ENCODE measurements around the gene PCDHA9. TPM values are rescaled to one million over a fixed set of nuclear protein-coding genes. Genes with fewer than 3 reads are reported as not detected.
"Not testable (repeated sequence)": the region's sequence is repeated elsewhere in the genome, so short reads cannot be mapped to it uniquely, and the experiment has no call there.

Gene PCDHA9
- total RNA-seq, 2 experiments from 2014 or later, result not detected

DNA sequence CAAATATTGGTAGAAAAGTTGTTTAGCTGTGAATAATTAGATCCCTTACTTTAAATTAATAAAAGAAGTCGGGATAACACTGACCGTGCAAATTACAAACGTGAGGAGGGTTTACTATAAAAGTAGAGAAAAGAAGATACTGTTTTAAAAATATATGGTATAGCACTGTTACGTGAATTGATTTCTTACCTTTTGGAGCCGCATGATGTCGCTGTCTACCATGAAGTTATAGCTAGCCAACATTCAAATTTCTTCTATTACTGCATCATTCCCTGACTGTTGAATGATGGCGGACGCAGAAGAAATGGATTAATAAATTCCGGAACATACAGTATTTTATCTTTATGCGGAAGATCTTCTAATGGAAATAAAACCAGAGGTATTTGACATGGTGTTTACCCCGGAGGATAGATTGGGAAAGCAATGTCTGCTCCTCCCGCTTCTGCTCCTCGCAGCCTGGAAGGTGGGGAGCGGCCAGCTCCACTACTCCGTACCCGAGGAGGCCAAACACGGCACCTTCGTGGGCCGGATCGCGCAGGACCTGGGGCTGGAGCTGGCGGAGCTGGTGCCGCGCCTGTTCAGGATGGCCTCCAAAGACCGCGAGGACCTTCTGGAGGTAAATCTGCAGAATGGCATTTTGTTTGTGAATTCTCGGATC, 20.3 kb upstream of the PCDHA9 start, which contains the start of gene PCDHA6:
TSS of gene PCDHA6 (plus strand) at position 257 of the 658 bp plus-strand sequence. CDS start at position 389, 132 bp downstream.
- Mint-ChIP-seq H3K27ac (no peak within 1 kb of the TSS), H3K27me3 (peaks cover 6% of the 10 kb centered on the region), H3K36me3 (no peaks in the 10 kb centered on the region), H3K4me3 (no peak within 1 kb of the TSS), H3K4me1 (no peaks in the 10 kb centered on the region), H3K9me3 (peaks cover 14% of the 10 kb centered on the region)
- DNase-seq, result no peak
- ATAC-seq (ENCODE audit: low read depth), result no peak
- POLR2A ChIA-PET, result no interaction called here

DNA sequence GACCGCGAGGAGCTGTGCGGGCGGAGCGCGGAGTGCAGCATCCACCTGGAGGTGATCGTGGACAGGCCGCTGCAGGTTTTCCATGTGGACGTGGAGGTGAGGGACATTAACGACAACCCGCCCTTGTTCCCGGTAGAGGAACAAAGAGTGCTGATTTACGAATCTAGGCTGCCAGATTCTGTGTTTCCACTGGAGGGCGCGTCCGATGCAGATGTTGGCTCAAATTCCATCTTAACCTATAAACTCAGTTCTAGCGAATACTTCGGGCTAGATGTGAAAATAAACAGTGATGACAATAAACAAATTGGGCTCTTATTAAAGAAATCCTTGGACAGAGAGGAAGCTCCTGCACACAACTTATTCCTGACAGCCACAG, 19.8 kb upstream of the PCDHA9 start:
- Mint-ChIP-seq H3K36me3 (no peaks in the 10 kb centered on the region), H3K9me3 (peaks cover 18% of the 10 kb centered on the region), H3K4me3 (no peak overlapping the region), H3K27ac (no peak overlapping the region), H3K27me3 (peaks cover 8% of the 10 kb centered on the region), H3K4me1 (no peaks in the 10 kb centered on the region)
- no peak for ATAC-seq (ENCODE audit: low read depth)
- DNase-seq, result no peak
- POLR2A ChIA-PET, result no interaction called here

DNA sequence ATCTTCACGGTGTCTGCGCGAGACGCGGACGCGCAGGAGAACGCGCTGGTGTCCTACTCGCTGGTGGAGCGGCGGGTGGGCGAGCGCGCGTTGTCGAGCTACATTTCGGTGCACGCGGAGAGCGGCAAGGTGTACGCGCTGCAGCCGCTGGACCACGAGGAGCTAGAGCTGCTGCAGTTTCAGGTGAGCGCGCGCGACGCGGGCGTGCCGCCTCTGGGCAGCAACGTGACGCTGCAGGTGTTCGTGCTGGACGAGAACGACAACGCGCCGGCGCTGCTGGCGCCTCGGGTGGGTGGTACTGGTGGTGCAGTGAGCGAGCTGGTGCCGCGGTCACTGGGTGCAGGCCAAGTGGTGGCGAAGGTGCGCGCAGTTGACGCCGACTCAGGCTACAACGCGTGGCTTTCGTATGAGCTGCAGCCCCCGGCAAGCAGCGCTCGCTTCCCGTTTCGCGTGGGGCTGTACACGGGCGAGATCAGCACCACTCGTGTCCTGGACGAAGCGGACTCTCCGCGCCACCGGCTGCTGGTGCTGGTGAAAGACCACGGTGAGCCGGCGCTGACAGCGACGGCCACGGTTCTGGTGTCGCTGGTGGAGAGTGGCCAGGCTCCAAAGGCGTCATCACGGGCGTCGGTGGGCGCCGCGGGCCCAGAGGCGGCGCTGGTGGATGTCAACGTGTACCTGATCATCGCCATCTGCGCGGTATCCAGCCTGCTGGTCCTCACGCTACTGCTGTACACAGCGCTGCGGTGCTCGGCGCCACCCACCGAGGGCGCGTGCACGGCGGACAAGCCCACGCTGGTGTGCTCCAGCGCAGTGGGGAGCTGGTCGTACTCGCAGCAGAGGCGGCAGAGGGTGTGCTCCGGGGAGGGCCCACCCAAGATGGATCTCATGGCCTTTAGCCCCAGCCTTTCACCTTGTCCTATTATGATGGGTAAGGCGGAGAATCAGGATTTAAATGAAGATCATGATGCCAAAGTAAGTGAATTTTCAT, 18.4 kb upstream of the PCDHA9 start:
- H3K36me3 Mint-ChIP-seq; POLR2A ChIA-PET; H3K4me3 Mint-ChIP-seq; H3K4me1 Mint-ChIP-seq; H3K27ac Mint-ChIP-seq; ATAC-seq (ENCODE audit: low read depth): not testable (repeated sequence)
- peak; percentile 26 for DNase-seq
- Mint-ChIP-seq H3K27me3 (peaks cover 10% of the 10 kb centered on the region), H3K9me3 (peaks cover 20% of the 10 kb centered on the region)

DNA sequence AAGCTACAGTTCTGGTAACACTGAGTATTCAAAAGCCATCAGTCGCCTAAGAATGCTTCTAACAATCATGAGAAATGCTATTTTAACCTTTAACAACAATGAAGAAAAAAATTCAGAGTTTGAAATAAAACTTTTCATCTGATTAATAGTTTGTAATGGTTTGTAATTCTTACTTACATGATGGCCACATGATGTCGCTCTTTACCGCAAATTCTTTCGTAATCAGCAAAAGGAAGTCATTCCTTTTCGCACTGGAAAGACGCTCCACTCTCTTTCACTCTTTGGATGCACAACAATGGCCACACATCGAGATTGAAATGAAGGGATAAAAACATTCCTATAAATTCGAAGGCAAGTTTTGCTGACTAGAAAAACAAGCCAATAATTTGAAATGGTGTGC, 14.2 kb upstream of the PCDHA9 start, which contains the start of gene PCDHA7:
TSS of gene PCDHA7 (plus strand) at position 277 of the 400 bp plus-strand sequence. CDS start at position 392, 115 bp downstream.
- no peak for ATAC-seq (ENCODE audit: low read depth)
- POLR2A ChIA-PET, result no interaction called here
- peaks cover 12% of the 10 kb centered on the region for H3K9me3 Mint-ChIP-seq
- H3K4me3 Mint-ChIP-seq, result no peak within 1 kb of the TSS
- no peak for DNase-seq
- no peaks in the 10 kb centered on the region for H3K36me3 Mint-ChIP-seq
- peaks cover 7% of the 10 kb centered on the region for H3K27me3 Mint-ChIP-seq
- no peak within 1 kb of the TSS for H3K27ac Mint-ChIP-seq
- H3K4me1 Mint-ChIP-seq, result no peaks in the 10 kb centered on the region

DNA sequence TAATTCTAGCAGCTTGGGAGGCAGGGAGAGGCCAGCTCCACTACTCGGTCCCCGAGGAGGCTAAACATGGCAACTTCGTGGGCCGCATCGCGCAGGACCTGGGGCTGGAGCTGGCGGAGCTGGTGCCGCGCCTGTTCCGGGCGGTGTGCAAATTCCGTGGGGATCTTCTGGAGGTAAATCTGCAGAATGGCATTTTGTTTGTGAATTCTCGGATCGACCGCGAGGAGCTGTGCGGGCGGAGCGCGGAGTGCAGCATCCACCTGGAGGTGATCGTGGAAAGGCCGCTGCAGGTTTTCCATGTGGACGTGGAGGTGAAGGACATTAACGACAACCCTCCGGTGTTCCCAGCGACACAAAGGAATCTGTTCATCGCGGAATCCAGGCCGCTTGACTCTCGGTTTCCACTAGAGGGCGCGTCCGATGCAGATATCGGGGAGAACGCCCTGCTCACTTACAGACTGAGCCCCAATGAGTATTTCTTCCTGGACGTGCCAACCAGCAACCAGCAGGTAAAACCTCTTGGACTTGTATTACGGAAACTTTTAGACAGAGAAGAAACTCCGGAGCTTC, 13.7 kb upstream of the PCDHA9 start:
- H3K36me3 Mint-ChIP-seq; H3K27me3 Mint-ChIP-seq; POLR2A ChIA-PET; DNase-seq; H3K27ac Mint-ChIP-seq; H3K4me1 Mint-ChIP-seq; H3K4me3 Mint-ChIP-seq; ATAC-seq (ENCODE audit: low read depth): not testable (repeated sequence)
- H3K9me3 Mint-ChIP-seq, result peaks cover 12% of the 10 kb centered on the region

DNA sequence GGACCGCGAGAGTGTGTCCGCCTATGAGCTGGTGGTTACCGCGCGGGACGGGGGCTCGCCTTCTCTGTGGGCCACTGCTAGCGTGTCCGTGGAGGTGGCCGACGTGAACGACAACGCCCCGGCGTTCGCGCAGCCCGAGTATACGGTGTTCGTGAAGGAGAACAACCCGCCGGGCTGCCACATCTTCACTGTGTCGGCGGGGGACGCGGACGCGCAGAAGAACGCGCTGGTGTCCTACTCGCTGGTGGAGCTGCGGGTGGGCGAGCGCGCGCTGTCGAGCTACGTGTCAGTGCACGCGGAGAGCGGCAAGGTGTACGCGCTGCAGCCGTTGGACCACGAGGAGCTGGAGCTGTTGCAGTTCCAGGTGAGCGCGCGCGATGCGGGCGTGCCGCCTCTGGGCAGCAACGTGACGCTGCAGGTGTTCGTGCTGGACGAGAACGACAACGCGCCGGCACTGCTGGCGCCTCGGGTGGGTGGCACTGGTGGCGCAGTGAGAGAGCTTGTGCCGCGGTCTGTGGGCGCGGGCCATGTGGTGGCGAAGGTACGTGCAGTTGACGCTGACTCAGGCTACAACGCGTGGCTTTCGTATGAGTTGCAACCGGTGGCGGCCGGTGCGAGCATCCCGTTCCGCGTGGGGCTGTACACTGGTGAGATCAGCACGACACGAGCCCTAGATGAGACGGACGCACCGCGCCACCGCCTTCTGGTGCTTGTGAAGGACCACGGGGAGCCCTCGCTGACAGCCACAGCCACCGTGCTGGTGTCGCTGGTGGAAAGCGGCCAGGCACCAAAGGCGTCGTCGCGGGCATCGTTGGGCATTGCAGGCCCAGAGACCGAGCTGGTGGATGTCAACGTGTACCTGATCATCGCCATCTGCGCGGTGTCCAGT, 12.3 kb upstream of the PCDHA9 start:
- DNase-seq (peak; percentile 27), ATAC-seq (ENCODE audit: low read depth) (no peak)
- H3K27ac Mint-ChIP-seq, result no peak overlapping the region
- H3K4me3 Mint-ChIP-seq, result no peak overlapping the region
- no peaks in the 10 kb centered on the region for H3K36me3 Mint-ChIP-seq
- no peaks in the 10 kb centered on the region for H3K4me1 Mint-ChIP-seq
- POLR2A ChIA-PET, result no interaction called here
- H3K9me3 Mint-ChIP-seq, result peaks cover 16% of the 10 kb centered on the region
- H3K27me3 Mint-ChIP-seq, result peaks cover 7% of the 10 kb centered on the region

DNA sequence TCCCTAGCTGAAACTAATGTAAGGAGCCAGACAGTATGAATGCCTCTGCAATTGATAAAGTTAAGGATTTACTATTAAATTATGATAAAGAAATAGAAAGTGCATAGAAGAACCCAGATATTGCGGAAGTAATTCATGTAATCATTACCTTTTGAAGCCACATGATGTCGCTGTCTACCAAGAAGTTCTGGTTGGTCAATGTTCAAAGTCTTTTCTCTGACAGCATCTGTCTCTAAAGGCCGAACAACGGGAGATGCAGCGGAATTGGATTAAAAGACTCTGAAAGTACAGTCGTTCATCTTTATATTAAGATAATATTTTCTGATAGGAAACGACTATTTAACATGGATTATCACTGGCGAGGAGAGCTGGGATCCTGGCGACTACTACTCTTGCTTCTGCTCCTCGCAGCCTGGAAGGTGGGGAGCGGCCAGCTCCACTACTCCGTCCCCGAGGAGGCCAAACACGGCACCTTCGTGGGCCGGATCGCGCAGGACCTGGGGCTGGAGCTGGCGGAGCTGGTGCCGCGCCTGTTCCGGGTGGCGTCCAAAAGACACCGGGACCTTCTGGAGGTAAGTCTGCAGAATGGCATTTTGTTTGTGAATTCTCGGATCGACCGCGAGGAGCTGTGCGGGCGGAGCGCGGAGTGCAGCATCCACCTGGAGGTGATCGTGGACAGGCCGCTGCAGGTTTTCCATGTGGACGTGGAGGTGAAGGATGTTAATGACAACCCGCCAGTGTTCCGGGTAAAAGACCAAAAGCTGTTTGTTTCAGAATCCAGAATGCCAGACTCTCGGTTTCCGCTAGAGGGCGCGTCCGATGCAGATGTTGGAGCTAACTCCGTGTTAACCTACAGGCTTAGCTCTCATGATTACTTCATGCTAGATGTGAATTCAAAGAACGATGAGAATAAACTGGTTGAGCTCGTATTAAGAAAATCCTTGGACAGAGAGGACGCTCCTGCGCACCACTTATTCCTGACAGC, 6.9 kb upstream of the PCDHA9 start, which contains the start of gene PCDHA8:
TSS of gene PCDHA8 (plus strand) at position 210 of the 985 bp plus-strand sequence. CDS start at position 345, 135 bp downstream.
- H3K27ac Mint-ChIP-seq, result peak within 1 kb of the TSS; percentile 25
- POLR2A ChIA-PET, result no interaction called here
- no peak within 1 kb of the TSS for H3K4me3 Mint-ChIP-seq
- H3K36me3 Mint-ChIP-seq, result no peaks in the 10 kb centered on the region
- no peaks in the 10 kb centered on the region for H3K4me1 Mint-ChIP-seq
- H3K27me3 Mint-ChIP-seq, result no peaks in the 10 kb centered on the region
- ATAC-seq (ENCODE audit: low read depth) (no peak), DNase-seq (no peak)
- H3K9me3 Mint-ChIP-seq, result peaks cover 10% of the 10 kb centered on the region

DNA sequence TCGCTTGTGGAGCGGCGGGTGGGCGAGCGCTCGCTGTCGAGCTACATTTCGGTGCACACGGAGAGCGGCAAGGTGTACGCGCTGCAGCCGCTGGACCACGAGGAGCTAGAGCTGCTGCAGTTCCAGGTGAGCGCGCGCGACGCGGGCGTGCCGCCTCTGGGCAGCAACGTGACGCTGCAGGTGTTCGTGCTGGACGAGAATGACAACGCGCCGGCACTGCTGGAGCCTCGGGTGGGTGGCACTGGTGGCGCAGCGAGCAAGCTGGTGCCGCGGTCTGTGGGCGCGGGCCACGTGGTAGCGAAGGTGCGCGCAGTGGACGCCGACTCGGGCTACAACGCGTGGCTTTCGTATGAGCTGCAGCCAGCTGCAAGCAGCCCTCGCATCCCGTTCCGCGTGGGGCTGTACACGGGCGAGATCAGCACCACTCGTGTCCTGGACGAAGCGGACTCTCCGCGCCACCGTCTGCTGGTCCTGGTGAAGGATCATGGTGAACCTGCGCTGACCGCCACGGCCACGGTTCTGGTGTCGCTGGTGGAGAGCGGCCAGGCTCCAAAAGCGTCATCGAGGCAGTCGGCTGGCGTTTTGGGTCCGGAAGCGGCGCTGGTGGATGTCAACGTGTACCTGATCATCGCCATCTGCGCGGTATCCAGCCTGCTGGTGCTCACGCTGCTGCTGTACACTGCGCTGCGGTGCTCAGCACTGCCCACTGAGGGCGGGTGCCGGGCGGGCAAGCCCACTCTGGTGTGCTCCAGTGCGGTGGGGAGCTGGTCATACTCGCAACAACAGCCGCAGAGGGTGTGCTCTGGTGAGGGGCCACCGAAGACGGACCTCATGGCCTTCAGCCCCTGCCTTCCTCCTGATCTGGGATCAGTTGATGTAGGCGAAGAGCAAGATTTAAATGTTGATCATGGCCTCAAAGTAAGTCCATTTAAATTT, 5.1 kb upstream of the PCDHA9 start:
- H3K27me3 Mint-ChIP-seq, result peaks cover 4% of the 10 kb centered on the region
- H3K9me3 Mint-ChIP-seq, result peaks cover 15% of the 10 kb centered on the region
- no peak overlapping the region for H3K4me3 Mint-ChIP-seq
- DNase-seq (no peak), ATAC-seq (ENCODE audit: low read depth) (no peak)
- H3K36me3 Mint-ChIP-seq, result no peaks in the 10 kb centered on the region
- H3K27ac Mint-ChIP-seq, result no peak overlapping the region
- no peaks in the 10 kb centered on the region for H3K4me1 Mint-ChIP-seq
- POLR2A ChIA-PET, result no interaction called here

DNA sequence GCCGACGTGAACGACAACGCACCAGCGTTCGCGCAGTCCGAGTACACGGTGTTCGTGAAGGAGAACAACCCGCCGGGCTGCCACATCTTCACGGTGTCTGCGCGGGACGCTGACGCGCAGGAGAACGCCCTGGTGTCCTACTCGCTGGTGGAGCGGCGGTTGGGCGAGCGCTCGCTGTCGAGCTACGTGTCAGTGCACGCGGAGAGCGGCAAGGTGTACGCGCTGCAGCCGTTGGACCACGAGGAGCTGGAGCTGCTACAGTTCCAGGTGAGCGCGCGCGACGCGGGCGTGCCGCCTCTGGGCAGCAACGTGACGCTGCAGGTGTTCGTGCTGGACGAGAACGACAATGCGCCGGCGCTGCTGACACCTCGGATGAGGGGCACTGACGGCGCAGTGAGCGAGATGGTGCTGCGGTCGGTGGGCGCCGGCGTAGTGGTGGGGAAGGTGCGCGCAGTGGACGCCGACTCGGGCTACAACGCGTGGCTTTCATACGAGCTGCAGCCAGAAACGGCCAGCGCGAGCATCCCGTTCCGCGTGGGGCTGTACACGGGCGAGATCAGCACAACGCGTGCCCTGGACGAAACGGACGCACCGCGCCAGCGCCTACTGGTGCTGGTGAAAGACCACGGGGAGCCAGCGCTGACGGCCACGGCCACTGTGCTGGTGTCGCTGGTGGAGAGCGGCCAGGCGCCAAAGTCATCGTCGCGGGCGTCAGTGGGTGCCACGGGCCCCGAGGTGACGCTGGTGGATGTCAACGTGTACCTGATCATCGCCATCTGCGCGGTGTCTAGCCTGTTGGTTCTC, 1.9 kb downstream of the PCDHA9 start:
- H3K4me3 Mint-ChIP-seq; H3K27ac Mint-ChIP-seq; DNase-seq; ATAC-seq (ENCODE audit: low read depth); H3K36me3 Mint-ChIP-seq; H3K27me3 Mint-ChIP-seq; H3K4me1 Mint-ChIP-seq; POLR2A ChIA-PET; H3K9me3 Mint-ChIP-seq: not testable (repeated sequence)

DNA sequence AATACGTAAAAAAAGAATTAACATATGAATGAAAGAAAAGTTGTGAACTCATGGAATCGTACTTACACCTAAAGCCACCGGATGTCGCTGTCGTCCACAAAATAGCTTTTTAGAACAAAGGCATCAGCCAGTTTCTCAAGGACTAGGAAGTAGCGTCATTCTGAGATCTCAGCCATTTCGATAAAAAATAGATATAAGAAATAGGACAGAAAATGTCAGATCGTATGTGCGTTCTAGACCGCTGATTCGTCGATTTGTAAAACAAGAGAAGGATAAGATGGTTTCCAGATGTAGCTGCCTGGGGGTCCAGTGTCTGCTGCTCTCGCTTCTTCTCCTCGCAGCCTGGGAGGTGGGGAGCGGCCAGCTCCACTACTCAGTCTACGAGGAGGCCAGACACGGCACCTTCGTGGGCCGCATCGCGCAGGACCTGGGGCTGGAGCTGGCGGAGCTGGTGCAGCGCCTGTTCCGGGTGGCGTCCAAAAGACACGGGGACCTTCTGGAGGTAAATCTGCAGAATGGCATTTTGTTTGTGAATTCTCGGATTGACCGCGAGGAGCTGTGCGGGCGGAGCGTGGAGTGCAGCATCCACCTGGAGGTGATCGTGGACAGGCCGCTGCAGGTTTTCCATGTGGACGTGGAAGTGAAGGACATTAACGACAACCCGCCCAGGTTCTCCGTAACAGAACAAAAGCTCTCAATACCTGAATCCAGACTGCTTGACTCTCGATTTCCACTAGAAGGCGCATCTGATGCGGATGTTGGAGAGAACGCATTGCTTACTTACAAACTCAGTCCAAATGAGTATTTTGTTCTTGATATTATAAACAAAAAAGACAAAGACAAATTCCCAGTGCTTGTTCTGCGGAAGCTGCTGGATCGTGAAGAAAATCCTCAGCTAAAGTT, 7.8 kb downstream of the PCDHA9 start, which contains the start of gene PCDHA10:
TSS of gene PCDHA10 (plus strand) at position 126 of the 903 bp plus-strand sequence. CDS start at position 278, 152 bp downstream.
- Mint-ChIP-seq H3K9me3 (peaks cover 10% of the 10 kb centered on the region), H3K36me3 (no peaks in the 10 kb centered on the region), H3K27me3 (no peaks in the 10 kb centered on the region), H3K4me1 (no peaks in the 10 kb centered on the region), H3K27ac (no peak within 1 kb of the TSS), H3K4me3 (no peak within 1 kb of the TSS)
- POLR2A ChIA-PET, result no interaction called here
- no peak for DNase-seq
- no peak for ATAC-seq (ENCODE audit: low read depth)
